ENCODE measurements around the gene LRCOL1.

LRCOL1 gene

GRCh38 chr12:132581348-132582057 is 28.9 kb downstream of the LRCOL1 start:
- DNase-seq: no peak

- DNase-seq: no peak
Measured at GRCh38 chr12:132580701-132581292, 29.6 kb downstream of the LRCOL1 start.

GRCh38 chr12:132579744-132580143 is 30.6 kb downstream of the LRCOL1 start:
- DNase-seq: no peak

GRCh38 chr12:132578826-132579225 is 31.6 kb downstream of the LRCOL1 start:
- DNase-seq: no peak

- DNase-seq: no peak
Measured at GRCh38 chr12:132578118-132578517, 32.3 kb downstream of the LRCOL1 start.

- DNase-seq: no peak
Measured at GRCh38 chr12:132577191-132577920, 33.0 kb downstream of the LRCOL1 start.

GRCh38 chr12:132576701-132577100 is 33.7 kb downstream of the LRCOL1 start:
- no peak for DNase-seq

- DNase-seq: no peak
Measured at GRCh38 chr12:132575661-132576060, 34.7 kb downstream of the LRCOL1 start.

- no peak for DNase-seq
Measured at GRCh38 chr12:132574271-132574996, 35.9 kb downstream of the LRCOL1 start.

- DNase-seq: no peak
Measured at GRCh38 chr12:132572801-132573760, 37.3 kb downstream of the LRCOL1 start.

- DNase-seq: no peak
Measured at GRCh38 chr12:132572106-132572505, 38.3 kb downstream of the LRCOL1 start.

GRCh38 chr12:132571598-132571997 is 38.8 kb downstream of the LRCOL1 start:
- DNase-seq: no peak

GRCh38 chr12:132571051-132571450 is 39.3 kb downstream of the LRCOL1 start:
- no peak for DNase-seq

GRCh38 chr12:132570635-132571034 is 39.7 kb downstream of the LRCOL1 start:
- DNase-seq: no peak

GRCh38 chr12:132569856-132570480 is 40.4 kb downstream of the LRCOL1 start:
- DNase-seq: no peak

- DNase-seq: no peak
Measured at GRCh38 chr12:132568826-132569480, 41.4 kb downstream of the LRCOL1 start.

GRCh38 chr12:132568301-132568700 is 42.1 kb downstream of the LRCOL1 start:
- no peak for DNase-seq

GRCh38 chr12:132566516-132567131 is 43.8 kb downstream of the LRCOL1 start:
- DNase-seq: no peak

- no peak for DNase-seq
Measured at GRCh38 chr12:132565365-132565764, 45.0 kb downstream of the LRCOL1 start.

GRCh38 chr12:132563911-132564310 is 46.5 kb downstream of the LRCOL1 start:
- no peak for DNase-seq
